Activated B cell treated with CpG ODN at 0.5 μM for 24 hours (primary cell): Measurements from ENCODE around the gene LHX6. TPM values are rescaled to one million over a fixed set of nuclear protein-coding genes. Genes with fewer than 3 reads are reported as not detected.

ENCODE experiments used
- ATAC-seq: fragments of 200-7000 bp; cut with Tn5 transposase; one replicate; pipeline ENCODE4 v1.10.0; 2021; ENCODE audit warnings: low read depth, mild to moderate bottlenecking, moderate library complexity
- CTCF ChIA-PET: fragments of 350-600 bp; sonication (Branson Sonifier 250); formaldehyde crosslinking; loops from one replicate; lab custom pipeline; 2021; ENCODE audit warnings: antibody characterized with exemption; lab: Charles Lee
- POLR2A ChIA-PET: fragments of 350-600 bp; sonication (Branson Sonifier 250); formaldehyde crosslinking; loops from one replicate; lab custom pipeline; 2021; ENCODE audit warnings: antibody characterized with exemption; lab: Charles Lee
- DNase-seq: peaks from one replicate; pipeline ENCODE4 v3.0.0; 2022
- H3K27ac Mint-ChIP-seq: one replicate; pipeline ENCODE4 v1.8.0; 2020; ENCODE audit warnings: mixed read lengths
- H3K27me3 Mint-ChIP-seq: one replicate; pipeline ENCODE4 v1.8.0; 2021; ENCODE audit warnings: mixed read lengths
- H3K36me3 Mint-ChIP-seq: one replicate; pipeline ENCODE4 v1.8.0; 2021; ENCODE audit warnings: low read depth, mixed read lengths
- H3K4me1 Mint-ChIP-seq: one replicate; pipeline ENCODE4 v1.8.0; 2021; ENCODE audit warnings: mixed read lengths
- H3K4me3 Mint-ChIP-seq: one replicate; pipeline ENCODE4 v1.8.0; 2020; ENCODE audit warnings: mild to moderate bottlenecking, mixed read lengths
- H3K9me3 Mint-ChIP-seq: one replicate; pipeline ENCODE4 v1.8.0; 2020; ENCODE audit warnings: mixed read lengths
- intact Hi-C: fragments of 100-400 bp; cut with micrococcal nuclease; formaldehyde crosslinking; loops from one replicate; pipeline ENCODE4 v1.15.1; 2024
- total RNA-seq: library from RNA; stranded (reverse); gene quantifications from 2 replicates; pipeline ENCODE4 v1.2.3, GENCODE V29; 2022
- TF ChIP-seq, protein P1 (sequence below): fragments of 200-600 bp; IDR thresholded peaks from one replicate; pipeline ENCODE4 v1.8.0; 2022; ENCODE audit warnings: antibody characterized with exemption, mild to moderate bottlenecking

Gene LHX6
- total RNA-seq, 1 donor from 2014 or later, result not detected

DNA sequence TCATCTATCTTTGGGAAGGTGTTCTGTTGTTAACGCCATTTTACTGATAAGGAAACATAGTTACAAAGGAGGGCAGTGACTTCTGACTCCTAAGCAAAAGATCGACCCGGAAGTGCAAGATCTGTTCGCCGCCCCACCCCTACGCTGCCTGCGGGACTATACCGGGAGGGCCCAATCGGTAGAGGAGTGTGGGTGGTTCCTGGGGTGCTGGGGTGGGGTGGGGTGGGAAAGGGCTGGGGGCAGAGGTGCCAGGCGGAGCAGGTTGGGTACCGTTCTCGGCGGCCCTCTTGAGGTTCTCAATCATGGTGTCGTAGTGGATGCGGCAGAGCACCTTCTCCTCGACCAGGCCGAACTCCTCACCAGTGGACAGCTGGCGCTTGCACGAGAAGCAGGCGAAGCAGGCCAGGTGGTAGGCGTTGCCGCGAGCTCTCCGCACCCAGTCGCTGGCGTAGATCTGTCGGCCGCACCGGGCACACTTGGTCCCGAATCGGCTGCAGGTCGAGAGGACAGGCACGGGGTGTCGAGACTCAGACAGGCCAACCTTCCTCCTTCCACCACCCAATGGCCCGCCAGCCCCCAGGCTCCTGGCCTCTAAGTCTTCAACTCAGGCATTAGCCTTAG, 11.8 kb downstream of the LHX6 start:
- CTCF ChIA-PET, result no interaction called here
- no peak for DNase-seq
- ATAC-seq, result no peak
- Mint-ChIP-seq H3K27me3 (peaks cover 78% of the 10 kb centered on the region), H3K4me3 (no peak overlapping the region), H3K9me3 (no peaks in the 10 kb centered on the region), H3K27ac (no peak overlapping the region), H3K36me3 (no peaks in the 10 kb centered on the region), H3K4me1 (peaks cover 35% of the 10 kb centered on the region)
- TF ChIP-seq, protein P1, sequence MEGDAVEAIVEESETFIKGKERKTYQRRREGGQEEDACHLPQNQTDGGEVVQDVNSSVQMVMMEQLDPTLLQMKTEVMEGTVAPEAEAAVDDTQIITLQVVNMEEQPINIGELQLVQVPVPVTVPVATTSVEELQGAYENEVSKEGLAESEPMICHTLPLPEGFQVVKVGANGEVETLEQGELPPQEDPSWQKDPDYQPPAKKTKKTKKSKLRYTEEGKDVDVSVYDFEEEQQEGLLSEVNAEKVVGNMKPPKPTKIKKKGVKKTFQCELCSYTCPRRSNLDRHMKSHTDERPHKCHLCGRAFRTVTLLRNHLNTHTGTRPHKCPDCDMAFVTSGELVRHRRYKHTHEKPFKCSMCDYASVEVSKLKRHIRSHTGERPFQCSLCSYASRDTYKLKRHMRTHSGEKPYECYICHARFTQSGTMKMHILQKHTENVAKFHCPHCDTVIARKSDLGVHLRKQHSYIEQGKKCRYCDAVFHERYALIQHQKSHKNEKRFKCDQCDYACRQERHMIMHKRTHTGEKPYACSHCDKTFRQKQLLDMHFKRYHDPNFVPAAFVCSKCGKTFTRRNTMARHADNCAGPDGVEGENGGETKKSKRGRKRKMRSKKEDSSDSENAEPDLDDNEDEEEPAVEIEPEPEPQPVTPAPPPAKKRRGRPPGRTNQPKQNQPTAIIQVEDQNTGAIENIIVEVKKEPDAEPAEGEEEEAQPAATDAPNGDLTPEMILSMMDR, result no peak
- POLR2A ChIA-PET, result no interaction called here
- intact Hi-C loops, result no loop called here

- ATAC-seq, result no peak
- no peaks in the 10 kb centered on the region for H3K36me3 Mint-ChIP-seq
- no peak overlapping the region for H3K27ac Mint-ChIP-seq
- DNase-seq, result no peak
- H3K9me3 Mint-ChIP-seq, result no peaks in the 10 kb centered on the region
- TF ChIP-seq, protein P1, result no peak
- H3K27me3 Mint-ChIP-seq, result peaks cover 79% of the 10 kb centered on the region
- peaks cover 35% of the 10 kb centered on the region for H3K4me1 Mint-ChIP-seq
- intact Hi-C loops, result no loop called here
- H3K4me3 Mint-ChIP-seq, result no peak overlapping the region
- ChIA-PET POLR2A (no interaction called here), CTCF (no interaction called here)
Observed at GRCh38 chr9:122216138-122216797, 12.5 kb downstream of the LHX6 start.

- POLR2A ChIA-PET, result no interaction called here
- TF ChIP-seq, protein P1, result no peak
- Mint-ChIP-seq H3K4me1 (peaks cover 33% of the 10 kb centered on the region), H3K4me3 (no peak overlapping the region), H3K27me3 (peaks cover 82% of the 10 kb centered on the region), H3K9me3 (no peaks in the 10 kb centered on the region), H3K36me3 (no peaks in the 10 kb centered on the region), H3K27ac (no peak overlapping the region)
- DNase-seq, result no peak
- intact Hi-C loops, result no loop called here
- CTCF ChIA-PET, result no interaction called here
- no peak for ATAC-seq
Observed at GRCh38 chr9:122215663-122216062, 13.1 kb downstream of the LHX6 start.

DNA sequence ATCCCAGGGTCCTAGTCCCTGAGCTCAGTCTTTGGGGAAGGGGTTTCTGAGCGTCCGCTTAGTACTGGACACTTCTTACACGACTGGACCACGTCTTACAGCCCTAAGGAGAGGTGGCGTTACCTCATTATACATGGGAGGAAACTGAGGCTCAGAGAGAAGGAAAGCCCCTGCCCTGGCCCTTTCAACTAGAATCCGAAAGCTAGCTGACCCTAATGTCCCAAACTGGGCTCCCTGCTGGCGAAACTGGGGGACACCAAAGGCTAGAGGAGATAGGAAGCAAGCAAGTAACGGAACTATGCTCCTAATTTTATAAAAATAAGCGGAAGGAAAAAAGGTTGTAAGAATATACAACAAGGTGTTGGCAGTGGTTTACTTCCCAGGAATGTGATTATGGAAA, 14.2 kb downstream of the LHX6 start:
- H3K27ac Mint-ChIP-seq, result no peak overlapping the region
- ATAC-seq (no peak), DNase-seq (no peak)
- TF ChIP-seq, protein P1, result no peak
- peak overlapping the region; percentile 52 for H3K4me3 Mint-ChIP-seq
- POLR2A ChIA-PET, result interaction anchor here (0.7 to 1.2 kb wide), 3 partner anchors 51 to 1421 kb away, joined by 3 to 6 read pairs (median 4); partner anchors contain the start of gene FBXW2
- peaks cover 23% of the 10 kb centered on the region for H3K4me1 Mint-ChIP-seq
- H3K27me3 Mint-ChIP-seq, result peaks cover 73% of the 10 kb centered on the region
- no peaks in the 10 kb centered on the region for H3K36me3 Mint-ChIP-seq
- CTCF ChIA-PET, result interaction anchor here (1.4 kb wide), 1 partner anchor 90 kb away, joined by 3 read pairs; no protein-coding TSS in a partner anchor
- intact Hi-C loops, result loop anchor here (5.0 kb wide), 1 partner anchor 52 kb away; no protein-coding TSS in a partner anchor
- H3K9me3 Mint-ChIP-seq, result no peaks in the 10 kb centered on the region
